ENCODE measurements around the gene ZNF200.

- TF ChIP-seq POLR2A (IDR thresholded peaks at IDR 0.05): no peak
- TF ChIP-seq CTCF (IDR thresholded peaks at IDR 0.05 in 4 of 5, conservative IDR thresholded peaks at IDR 0.05 in 1 of 5): no peak
These were observed 41.4 kb downstream of the ZNF200 start for GRCh38 chr16:3193221-3194212.
